Stimulated activated naive CD8-positive, alpha-beta T cell treated with anti-CD3 and anti-CD28 coated beads, Interleukin-15, amount 100 ng/mL, for 72 hours (primary cell): ENCODE results near the gene RBM47.
A peak's percentile ranks its signal among the peaks of the same experiment; 100 is the strongest.
"Not testable (repeated sequence)": the region's sequence is repeated elsewhere in the genome, so short reads cannot be mapped to it uniquely, and the experiment has no call there.

Experiments
- ATAC-seq: fragments of 150-1000 bp; cut with Tn5 transposase; 2 replicates; pipeline ENCODE4 v1.10.0; 2021; ENCODE audit warnings: mild to moderate bottlenecking, moderate library complexity
- DNase-seq, 2 donors: peaks; one replicate each; pipeline ENCODE4 v3.0.0; 2021 to 2022
- H3K27ac Mint-ChIP-seq, 2 donors: one replicate each; pipeline ENCODE4 v1.8.0; 2022; ENCODE audit warnings: mild to moderate bottlenecking in 2 of 2, mixed read lengths in 2 of 2, moderate library complexity in 2 of 2
- H3K27me3 Mint-ChIP-seq: one replicate; pipeline ENCODE4 v1.8.0; 2022; ENCODE audit warnings: mixed read lengths
- H3K4me1 Mint-ChIP-seq: one replicate; pipeline ENCODE4 v1.8.0; 2022; ENCODE audit warnings: mild to moderate bottlenecking, mixed read lengths
- H3K4me3 Mint-ChIP-seq, 2 donors: one replicate each; pipeline ENCODE4 v1.8.0; 2022; ENCODE audit warnings: mild to moderate bottlenecking in 2 of 2, mixed read lengths in 2 of 2, moderate library complexity in 1 of 2
- H3K9me3 Mint-ChIP-seq, 2 donors: one replicate each; pipeline ENCODE4 v1.8.0; 2022; ENCODE audit warnings: mixed read lengths in 2 of 2

The RBM47 gene

DNA sequence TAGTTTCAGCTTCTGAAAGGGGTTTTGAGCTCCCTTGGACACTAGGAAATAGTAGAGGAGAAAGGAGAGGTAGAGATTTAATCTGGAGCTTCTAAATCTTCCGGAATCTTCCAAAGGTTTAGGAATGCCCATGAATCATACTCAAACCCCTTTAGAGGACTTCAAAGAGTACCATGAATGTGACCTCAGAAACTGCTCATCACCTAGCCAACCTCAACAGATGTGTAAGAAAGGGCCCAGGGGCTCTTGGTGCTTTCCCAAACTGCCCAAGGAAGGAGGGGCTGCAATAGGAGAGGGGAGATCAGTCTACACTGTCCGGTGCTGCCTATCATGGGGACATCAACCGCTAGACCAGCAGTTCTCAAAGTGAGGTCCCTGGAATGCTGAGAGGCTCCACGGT is 109.1 kb downstream of the RBM47 start:
- H3K27me3 Mint-ChIP-seq, result no peaks in the 10 kb centered on the region
- H3K9me3 Mint-ChIP-seq, result no peaks in the 10 kb centered on the region
- H3K27ac Mint-ChIP-seq, result no peak overlapping the region
- ATAC-seq, result no peak
- no peak overlapping the region for H3K4me3 Mint-ChIP-seq
- peaks cover 15% of the 10 kb centered on the region for H3K4me1 Mint-ChIP-seq
- no peak for DNase-seq

- H3K4me1 Mint-ChIP-seq, result peaks cover 29% of the 10 kb centered on the region
- DNase-seq, H3K4me3 Mint-ChIP-seq, ATAC-seq, H3K27me3 Mint-ChIP-seq, H3K27ac Mint-ChIP-seq, H3K9me3 Mint-ChIP-seq: not testable (repeated sequence)
These were observed 112.6 kb downstream of the RBM47 start for GRCh38 chr4:40517081-40517480.

GRCh38 chr4:40516651-40517050 is 113.0 kb downstream of the RBM47 start:
- no peaks in the 10 kb centered on the region for H3K9me3 Mint-ChIP-seq
- H3K4me3 Mint-ChIP-seq, result no peak overlapping the region
- no peak for DNase-seq
- peaks cover 29% of the 10 kb centered on the region for H3K4me1 Mint-ChIP-seq
- H3K27ac Mint-ChIP-seq, result no peak overlapping the region
- no peaks in the 10 kb centered on the region for H3K27me3 Mint-ChIP-seq
- ATAC-seq, result no peak

GRCh38 chr4:40515398-40516293 is 114.0 kb downstream of the RBM47 start:
- H3K9me3 Mint-ChIP-seq, result no peaks in the 10 kb centered on the region
- H3K4me3 Mint-ChIP-seq, result peak overlapping the region in 1 of 2 donors; percentile 31
- H3K4me1 Mint-ChIP-seq, result peaks cover 29% of the 10 kb centered on the region
- H3K27me3 Mint-ChIP-seq, result no peaks in the 10 kb centered on the region
- peak; percentile 5 to 23 for DNase-seq
- H3K27ac Mint-ChIP-seq, result peak overlapping the region; percentile 42 to 46
- ATAC-seq, result peak; percentile 82

DNA sequence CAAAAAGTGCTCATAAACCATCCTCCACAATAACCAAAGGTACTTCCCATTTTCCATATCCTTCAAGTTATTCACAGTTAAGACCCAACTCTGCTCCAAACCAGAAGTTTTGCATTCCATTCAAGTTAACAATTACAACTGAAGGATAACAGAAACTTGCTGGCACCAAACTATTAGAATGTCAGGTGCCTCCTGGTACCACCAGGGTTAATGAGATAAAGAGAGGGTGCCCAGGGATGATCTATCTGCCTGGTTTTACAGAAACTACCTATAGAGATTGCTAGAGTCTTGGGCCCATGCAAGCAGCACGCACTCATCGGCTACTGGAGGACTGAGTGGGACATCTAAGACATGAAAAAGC is 114.6 kb downstream of the RBM47 start:
- peaks cover 29% of the 10 kb centered on the region for H3K4me1 Mint-ChIP-seq
- H3K27ac Mint-ChIP-seq, result peak overlapping the region in 1 of 2 donors; percentile 46
- no peaks in the 10 kb centered on the region for H3K9me3 Mint-ChIP-seq
- H3K4me3 Mint-ChIP-seq, result no peak overlapping the region
- no peak for ATAC-seq
- H3K27me3 Mint-ChIP-seq, result no peaks in the 10 kb centered on the region
- DNase-seq, result no peak

- peaks cover 29% of the 10 kb centered on the region for H3K4me1 Mint-ChIP-seq
- no peak for DNase-seq
- H3K27ac Mint-ChIP-seq, result no peak overlapping the region
- no peaks in the 10 kb centered on the region for H3K27me3 Mint-ChIP-seq
- H3K4me3 Mint-ChIP-seq, result no peak overlapping the region
- no peaks in the 10 kb centered on the region for H3K9me3 Mint-ChIP-seq
- ATAC-seq, result no peak
These were observed 115.1 kb downstream of the RBM47 start for GRCh38 chr4:40514497-40514951.

- no peak overlapping the region for H3K27ac Mint-ChIP-seq
- H3K27me3 Mint-ChIP-seq, result no peaks in the 10 kb centered on the region
- DNase-seq, result no peak
- no peak overlapping the region for H3K4me3 Mint-ChIP-seq
- H3K9me3 Mint-ChIP-seq, result no peaks in the 10 kb centered on the region
- ATAC-seq, result no peak
- H3K4me1 Mint-ChIP-seq, result peaks cover 20% of the 10 kb centered on the region
These were observed 118.5 kb downstream of the RBM47 start for GRCh38 chr4:40511036-40511614.

DNA sequence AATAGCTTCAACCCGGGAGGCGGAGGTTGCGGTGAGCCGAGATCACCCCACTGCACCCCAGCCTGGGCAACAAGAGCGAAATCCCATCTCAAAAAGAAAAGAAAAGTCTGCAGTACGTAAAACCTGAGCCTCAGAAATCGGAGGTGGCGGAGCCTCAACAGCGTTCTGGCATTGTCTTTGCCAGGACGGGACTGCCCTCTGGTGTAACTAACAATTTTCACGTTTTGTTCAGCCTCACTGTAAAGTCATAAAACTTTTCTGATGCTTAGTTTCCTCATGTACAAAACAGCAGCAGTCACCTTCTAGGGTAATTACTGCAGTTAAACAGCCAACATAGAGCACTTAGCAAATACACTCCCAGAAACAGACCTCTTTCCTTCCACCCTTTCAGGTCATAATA is 121.7 kb downstream of the RBM47 start:
- H3K4me1 Mint-ChIP-seq, result peaks cover 14% of the 10 kb centered on the region
- H3K27me3 Mint-ChIP-seq, result no peaks in the 10 kb centered on the region
- ATAC-seq (no peak), DNase-seq (no peak)
- H3K27ac Mint-ChIP-seq, result no peak overlapping the region
- H3K4me3 Mint-ChIP-seq, result no peak overlapping the region
- H3K9me3 Mint-ChIP-seq, result no peaks in the 10 kb centered on the region

DNA sequence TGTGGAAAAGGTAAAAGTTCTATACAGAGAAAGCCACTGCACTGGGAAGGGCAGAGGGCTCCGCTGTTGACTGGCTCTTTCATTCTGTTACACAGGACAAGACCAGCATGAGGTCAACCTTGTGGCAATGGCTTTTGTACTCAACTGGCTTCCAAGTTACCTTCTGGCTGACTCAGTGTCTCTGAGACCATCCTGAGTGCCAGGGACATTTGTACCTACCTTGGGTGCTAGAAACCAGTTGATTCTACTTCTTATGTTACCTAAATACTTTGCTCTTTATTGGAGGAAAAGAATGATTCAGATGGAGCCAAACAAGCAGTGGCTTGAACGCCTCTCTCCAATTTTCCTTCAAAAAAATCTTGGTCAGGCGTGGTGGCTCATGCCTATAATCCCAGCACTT is 123.2 kb downstream of the RBM47 start:
- Mint-ChIP-seq H3K4me1 (peaks cover 27% of the 10 kb centered on the region), H3K27me3 (no peaks in the 10 kb centered on the region), H3K4me3 (no peak overlapping the region), H3K27ac (no peak overlapping the region), H3K9me3 (no peaks in the 10 kb centered on the region)
- DNase-seq (no peak), ATAC-seq (no peak)

DNA sequence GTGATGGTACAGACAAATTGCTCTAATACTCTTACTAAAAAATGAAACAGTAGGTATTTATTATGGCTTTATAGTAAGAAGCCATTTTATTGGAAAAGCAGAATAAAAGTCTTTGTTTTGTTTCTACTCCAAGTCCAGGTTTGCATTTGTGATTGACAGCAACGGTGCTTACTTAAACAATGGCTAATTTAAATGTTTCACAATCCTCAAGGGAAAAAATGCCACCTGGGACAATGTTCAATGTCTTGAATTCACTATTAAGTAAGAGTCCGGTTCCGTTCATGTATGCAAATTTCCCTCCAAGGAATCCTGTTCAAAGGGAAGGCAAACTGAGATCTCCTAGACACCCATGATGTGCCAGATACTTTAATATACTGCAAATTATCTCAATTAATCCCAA is 123.6 kb downstream of the RBM47 start:
- Mint-ChIP-seq H3K4me3 (no peak overlapping the region), H3K9me3 (no peaks in the 10 kb centered on the region), H3K4me1 (peaks cover 27% of the 10 kb centered on the region), H3K27me3 (no peaks in the 10 kb centered on the region), H3K27ac (no peak overlapping the region)
- ATAC-seq, result no peak
- DNase-seq, result no peak

DNA sequence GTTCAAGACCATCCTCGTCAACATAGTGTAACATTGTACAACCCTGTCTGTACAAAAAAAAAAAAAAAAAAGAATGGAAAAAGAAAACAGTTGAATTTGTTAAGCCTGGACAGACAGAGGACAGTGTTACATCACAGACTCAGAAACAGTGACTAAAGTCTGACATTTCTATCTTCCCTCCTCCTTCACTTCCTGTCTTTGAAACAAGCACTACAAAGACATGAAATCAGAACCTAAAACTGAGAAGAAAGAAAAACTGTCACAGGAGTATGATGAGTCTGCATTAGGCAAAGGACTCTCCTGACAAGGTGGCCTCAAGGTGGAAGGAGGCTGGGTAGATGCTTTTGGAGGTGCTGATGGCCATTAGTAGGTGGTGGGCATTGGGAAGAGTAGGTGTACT is 126.7 kb downstream of the RBM47 start:
- DNase-seq, result peak in 1 of 2 donors; percentile 8
- ATAC-seq, result peak; percentile 90
- H3K4me3 Mint-ChIP-seq, result peak overlapping the region; percentile 45 to 59
- H3K9me3 Mint-ChIP-seq, result no peaks in the 10 kb centered on the region
- H3K27ac Mint-ChIP-seq, result peak overlapping the region; percentile 20 to 90
- no peaks in the 10 kb centered on the region for H3K27me3 Mint-ChIP-seq
- peaks cover 27% of the 10 kb centered on the region for H3K4me1 Mint-ChIP-seq

DNA sequence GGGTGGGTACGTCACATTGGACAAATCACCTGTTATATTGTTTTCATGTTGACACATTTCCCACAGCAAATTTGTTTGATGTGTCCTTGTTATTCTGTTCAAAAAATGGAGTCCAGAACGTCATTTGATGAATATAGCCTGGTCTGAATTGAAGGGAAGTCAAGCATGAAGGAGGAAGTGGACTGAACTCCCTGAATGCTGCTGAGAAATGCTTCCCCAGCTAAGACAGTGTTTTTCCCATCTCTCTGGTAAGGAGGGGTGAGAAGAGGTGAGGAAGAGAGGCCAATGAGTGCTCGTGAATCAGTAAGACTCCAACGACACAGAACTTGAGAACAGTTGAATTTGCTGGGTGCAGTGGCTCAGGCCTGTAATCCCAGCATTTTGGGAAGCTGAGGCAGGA is 127.4 kb downstream of the RBM47 start:
- ATAC-seq, result no peak
- no peaks in the 10 kb centered on the region for H3K27me3 Mint-ChIP-seq
- DNase-seq, result no peak
- H3K9me3 Mint-ChIP-seq, result no peaks in the 10 kb centered on the region
- peak overlapping the region; percentile 31 to 48 for H3K27ac Mint-ChIP-seq
- peaks cover 27% of the 10 kb centered on the region for H3K4me1 Mint-ChIP-seq
- no peak overlapping the region for H3K4me3 Mint-ChIP-seq

DNA sequence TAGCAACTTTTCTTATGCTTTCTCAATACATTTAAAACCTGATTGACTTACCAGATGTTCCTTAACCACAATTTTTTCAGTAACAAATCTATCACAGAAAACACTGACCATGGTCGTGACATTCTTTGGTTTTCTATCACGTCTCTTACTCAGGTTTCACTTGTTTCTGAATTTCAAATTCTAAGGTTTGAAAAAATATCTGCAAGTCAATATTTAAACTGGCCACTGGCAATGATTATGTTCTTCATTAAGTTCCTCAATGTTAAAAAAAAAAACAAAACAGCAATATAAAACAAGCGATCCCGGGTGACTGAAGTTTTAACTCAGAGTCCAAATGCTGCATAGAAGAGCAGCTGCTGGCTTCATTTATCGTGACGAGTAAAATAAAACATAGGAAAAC is 128.9 kb downstream of the RBM47 start:
- ATAC-seq (no peak), DNase-seq (no peak)
- Mint-ChIP-seq H3K4me1 (peaks cover 27% of the 10 kb centered on the region), H3K27ac (no peak overlapping the region), H3K9me3 (no peaks in the 10 kb centered on the region), H3K27me3 (no peaks in the 10 kb centered on the region), H3K4me3 (no peak overlapping the region)

GRCh38 chr4:40493160-40493559 is 136.5 kb downstream of the RBM47 start:
- no peak for DNase-seq
- ATAC-seq, result no peak
- H3K27me3 Mint-ChIP-seq, result peaks cover 8% of the 10 kb centered on the region
- no peak overlapping the region for H3K4me3 Mint-ChIP-seq
- H3K27ac Mint-ChIP-seq, result no peak overlapping the region
- no peaks in the 10 kb centered on the region for H3K9me3 Mint-ChIP-seq
- no peaks in the 10 kb centered on the region for H3K4me1 Mint-ChIP-seq

DNA sequence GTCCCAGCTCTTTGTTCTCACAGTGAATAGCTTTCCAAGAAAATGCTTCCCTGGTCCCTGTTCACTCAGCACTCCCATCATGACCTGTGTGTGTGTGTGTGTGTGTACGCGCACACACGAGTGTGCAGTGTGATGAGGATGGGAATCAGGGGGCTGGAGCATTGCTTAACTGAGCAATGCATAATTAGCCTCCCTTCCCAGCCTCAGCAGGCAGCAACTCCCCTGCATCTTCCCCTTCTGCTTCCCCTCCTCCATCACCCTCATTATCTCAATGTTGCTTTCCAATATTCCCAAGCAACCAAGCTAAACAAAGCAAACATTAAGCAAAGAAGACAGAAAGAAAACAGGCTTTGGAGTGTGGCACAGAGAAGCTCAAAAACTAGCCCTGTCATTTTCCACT is 137.0 kb downstream of the RBM47 start:
- Mint-ChIP-seq H3K4me3 (no peak overlapping the region), H3K4me1 (no peaks in the 10 kb centered on the region), H3K9me3 (no peaks in the 10 kb centered on the region), H3K27ac (peak overlapping the region in 1 of 2 donors; percentile 52), H3K27me3 (peaks cover 8% of the 10 kb centered on the region)
- DNase-seq (no peak), ATAC-seq (no peak)

DNA sequence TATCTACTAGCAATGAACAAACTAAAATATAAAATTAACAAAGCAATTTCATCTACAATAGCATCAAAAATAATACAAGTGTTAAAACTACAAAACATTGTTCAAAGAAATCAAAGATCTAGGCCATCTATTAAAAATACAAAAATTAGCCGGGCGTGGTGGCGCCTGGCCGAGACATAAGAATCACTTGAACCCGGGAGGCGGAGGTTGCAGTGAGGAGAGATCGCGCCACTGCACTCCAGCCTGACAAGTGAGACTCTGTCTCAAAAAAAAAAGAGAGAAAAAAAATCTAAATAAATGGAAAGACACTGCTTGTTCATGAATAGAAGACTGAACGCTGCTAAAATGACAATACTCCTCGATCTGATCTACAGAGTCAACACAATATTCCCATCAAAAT is 139.2 kb downstream of the RBM47 start:
- Mint-ChIP-seq H3K27ac (no peak overlapping the region), H3K4me3 (no peak overlapping the region), H3K4me1 (no peaks in the 10 kb centered on the region), H3K27me3 (peaks cover 8% of the 10 kb centered on the region), H3K9me3 (no peaks in the 10 kb centered on the region)
- DNase-seq, result no peak
- no peak for ATAC-seq
